Body of pancreas (tissue), 4 donors: ENCODE data around the gene HDLBP.

ENCODE experiments used
- CTCF ChIP-seq, 7 experiments: fragments of 450-650 bp in 4 of 7; fragments of 200-600 bp in 3 of 7; sonication (generic) in 3 of 7; IDR thresholded peaks; one replicate each; pipeline ENCODE4 v1.5.1; 2016 to 2019; ENCODE audit warnings: antibody characterized with exemption in 7 of 7
- POLR2A ChIP-seq, 3 donors: fragments of 450-650 bp; IDR thresholded peaks; one replicate each; pipeline ENCODE4 v1.6.1; 2016; ENCODE audit warnings: antibody characterized with exemption in 3 of 3, mild to moderate bottlenecking in 2 of 3

- TF ChIP-seq CTCF (IDR thresholded peaks at IDR 0.05) (no peak), POLR2A (IDR thresholded peaks at IDR 0.05) (no peak)
These were observed 35.0 kb upstream of the HDLBP start for GRCh38 chr2:241350530-241350877.
